ENCODE results near the gene AUTS2. TPM values are rescaled to one million over a fixed set of nuclear protein-coding genes. Genes with fewer than 3 reads are reported as not detected.

Gene AUTS2
- total and polyA plus RNA-seq, 2 experiments from 2014 or later = 32.0 to 91.0 TPM

GRCh38 chr7:70498232-70498992 lies 900.1 kb downstream of the AUTS2 start (continued):
- no peak for TF ChIP-seq REST (IDR thresholded peaks at IDR 0.05; ENCODE audit: unreplicated experiment)

- Histone ChIP-seq H3K36me3 (ENCODE audit: insufficient read depth) (no peaks in the 10 kb centered on the region; the same call in 1 of the 2 replicates), H3K4me3 (no peak overlapping the region), H3K27ac (ENCODE audit: low read depth) (no peak overlapping the region), H3K9me2 (ENCODE audit: insufficient read depth) (no peaks in the 10 kb centered on the region), H4K20me1 (replicated peaks; ENCODE audit: insufficient read depth) (no peaks in the 10 kb centered on the region), H3K4me1 (ENCODE audit: insufficient read depth) (no peaks in the 10 kb centered on the region), H3K27me3 (ENCODE audit: insufficient read depth) (no peaks in the 10 kb centered on the region), H3F3A (replicated peaks; ENCODE audit: low read depth) (no peaks in the 10 kb centered on the region), H2AFZ (no peak overlapping the region), H3K79me2 (replicated peaks; ENCODE audit: insufficient read depth) (no peaks in the 10 kb centered on the region), H3K4me2 (no peak overlapping the region)
- no peak overlapping the region for H3K27ac Mint-ChIP-seq
- TF ChIP-seq CTCF (conservative IDR thresholded peaks at IDR 0.05; ENCODE audit: low read depth in 2 of 2) (no peak), NANOG (IDR thresholded peaks at IDR 0.05; ENCODE audit: borderline replicate concordance) (no peak), POLR2AphosphoS5 (IDR thresholded peaks at IDR 0.05; ENCODE audit: low read depth) (no peak), ETS1 (IDR thresholded peaks at IDR 0.05) (no peak)
- H3K9me3 Mint-ChIP-seq = no peaks in the 10 kb centered on the region
- DNase-seq (ENCODE audit: low spot score) = no peak
- H3K27me3 Mint-ChIP-seq (ENCODE audit: insufficient read depth, low read depth, poor library complexity) = peaks cover 7% of the 10 kb centered on the region
- no peaks in the 10 kb centered on the region for H3K4me1 Mint-ChIP-seq
- no peaks in the 10 kb centered on the region for H3K36me3 Mint-ChIP-seq (ENCODE audit: low read depth)
- no peak for ATAC-seq
- H3K4me3 Mint-ChIP-seq = no peak overlapping the region
Observed at GRCh38 chr7:70500261-70500660, 902.0 kb downstream of the AUTS2 start.

Data from GM23338 (cell line).